DND-41 (cell line): ENCODE measurements around the gene PSEN2.

Experiments
- ATAC-seq: fragments of 200-7000 bp; cut with Tn5 transposase; 3 replicates; pipeline ENCODE4 v1.9.1; 2021; ENCODE audit warnings: low read depth; ENCODE audit not compliant: insufficient read depth
- DNase-seq: peaks from one replicate; pipeline ENCODE4 v3.0.0-alpha.2; 2020
- H2AFZ ChIP-seq: 2 replicates; pipeline ENCODE4 v1.6.0; 2012; ENCODE audit warnings: low read depth, low read length
- H3K27ac ChIP-seq: 2 replicates; pipeline ENCODE4 v1.5.1; 2012; ENCODE audit warnings: low read length, inconsistent platforms
- H3K27me3 ChIP-seq: fragments of 200-600 bp; sonication (generic); 2 replicates; pipeline ENCODE4 v1.6.0; 2012; ENCODE audit warnings: low read length, mild to moderate bottlenecking, inconsistent platforms; ENCODE audit not compliant: insufficient read depth, poor library complexity
- H3K36me3 ChIP-seq: 2 replicates; pipeline ENCODE4 v1.5.1; 2012; ENCODE audit warnings: low read length, inconsistent platforms; ENCODE audit not compliant: insufficient read depth
- H3K4me1 ChIP-seq: 2 replicates; pipeline ENCODE4 v1.5.1; 2012; ENCODE audit warnings: mild to moderate bottlenecking, low read length; ENCODE audit not compliant: insufficient read depth
- H3K4me2 ChIP-seq: 2 replicates; pipeline ENCODE4 v1.6.0; 2012; ENCODE audit warnings: mild to moderate bottlenecking, moderate library complexity, low read length, inconsistent platforms; ENCODE audit not compliant: insufficient read depth
- H3K4me3 ChIP-seq, 2 experiments: fragments of 200-600 bp in 1 of 2; shearing (Covaris generic) in 1 of 2; 2 replicates each; pipeline ENCODE4 v1.5.1; 2012 to 2016; ENCODE audit warnings: inconsistent platforms in 2 of 2, low read length in 2 of 2, mild to moderate bottlenecking in 2 of 2, low read depth in 1 of 2, moderate library complexity in 1 of 2
- H3K79me2 ChIP-seq: 2 replicates; pipeline ENCODE4 v1.6.0; 2012; ENCODE audit warnings: low read length, inconsistent platforms; ENCODE audit not compliant: insufficient read depth
- H3K9ac ChIP-seq: 2 replicates; pipeline ENCODE4 v1.6.0; 2012; ENCODE audit warnings: low read depth, mild to moderate bottlenecking, inconsistent platforms, low read length, moderate library complexity
- H3K9me3 ChIP-seq: 2 replicates; pipeline ENCODE4 v1.5.1; 2012; ENCODE audit warnings: low read length, moderate library complexity, mild to moderate bottlenecking, inconsistent platforms; ENCODE audit not compliant: insufficient read depth, severe bottlenecking
- H4K20me1 ChIP-seq: 2 replicates; pipeline ENCODE4 v1.6.0; 2012; ENCODE audit warnings: low read length; ENCODE audit not compliant: insufficient read depth
- CTCF ChIP-seq: IDR thresholded peaks from 2 replicates; pipeline ENCODE4 v1.5.1; 2012; ENCODE audit warnings: borderline replicate concordance, low read length, moderate library complexity, mild to moderate bottlenecking; ENCODE audit not compliant: poor library complexity, severe bottlenecking; ENCODE audit errors: extremely low read depth
- EZH2 ChIP-seq: IDR thresholded peaks from 3 replicates; pipeline ENCODE4 v1.6.1; 2012; ENCODE audit warnings: borderline replicate concordance, low read depth, mild to moderate bottlenecking, moderate library complexity, low read length, inconsistent platforms; ENCODE audit not compliant: severe bottlenecking

Gene PSEN2

GRCh38 chr1:226942392-226942791 lies 72.0 kb downstream of the PSEN2 start:
- no peak for ATAC-seq
- H3K36me3 ChIP-seq: no peaks in the 10 kb centered on the region
- H4K20me1 ChIP-seq: peaks cover 11% of the 10 kb centered on the region; the same call in 1 of the 2 replicates
- H3K4me3 ChIP-seq: no peak overlapping the region
- no peak for DNase-seq
- peaks cover 36% of the 10 kb centered on the region for H3K4me1 ChIP-seq
- no peak overlapping the region for H3K27ac ChIP-seq
- peaks cover 58% of the 10 kb centered on the region for H3K79me2 ChIP-seq
- TF ChIP-seq EZH2 (no peak), CTCF (no peak)
- H2AFZ ChIP-seq: no peak overlapping the region
- no peak overlapping the region for H3K9ac ChIP-seq
- no peak overlapping the region for H3K4me2 ChIP-seq
- no peaks in the 10 kb centered on the region for H3K27me3 ChIP-seq
- H3K9me3 ChIP-seq: no peaks in the 10 kb centered on the region

- H3K79me2 ChIP-seq: peaks cover 65% of the 10 kb centered on the region
- no peak overlapping the region for H3K9ac ChIP-seq
These were observed 72.7 kb downstream of the PSEN2 start for GRCh38 chr1:226943156-226943555.

GRCh38 chr1:226943927-226944326 lies 73.5 kb downstream of the PSEN2 start:
- Histone ChIP-seq H3K4me3 (no peak overlapping the region), H3K9ac (no peak overlapping the region), H3K27me3 (no peaks in the 10 kb centered on the region), H2AFZ (no peak overlapping the region), H3K36me3 (no peaks in the 10 kb centered on the region), H3K4me1 (peaks cover 24% of the 10 kb centered on the region), H3K4me2 (no peak overlapping the region), H3K27ac (no peak overlapping the region), H3K9me3 (no peaks in the 10 kb centered on the region), H4K20me1 (peaks cover 11% of the 10 kb centered on the region; the same call in 1 of the 2 replicates), H3K79me2 (peaks cover 68% of the 10 kb centered on the region)
- DNase-seq (no peak), ATAC-seq (no peak)
- TF ChIP-seq CTCF: no peak
- no peak for TF ChIP-seq EZH2

More at GRCh38 chr1:226943156-226943555, 72.7 kb downstream of the PSEN2 start:
- no peaks in the 10 kb centered on the region for H3K27me3 ChIP-seq
- no peak overlapping the region for H3K4me2 ChIP-seq
- H4K20me1 ChIP-seq: peaks cover 11% of the 10 kb centered on the region; the same call in 1 of the 2 replicates
- TF ChIP-seq CTCF (no peak), EZH2 (no peak)
- ATAC-seq (no peak), DNase-seq (no peak)
- H3K36me3 ChIP-seq: no peaks in the 10 kb centered on the region
- peaks cover 31% of the 10 kb centered on the region for H3K4me1 ChIP-seq
- no peak overlapping the region for H2AFZ ChIP-seq
- no peak overlapping the region for H3K27ac ChIP-seq
- H3K9me3 ChIP-seq: no peaks in the 10 kb centered on the region
- H3K4me3 ChIP-seq: no peak overlapping the region
